ENCODE results near the gene MYO1C.
A peak's percentile ranks its signal among the peaks of the same experiment; 100 is the strongest.
"Not testable (repeated sequence)": the region's sequence is repeated elsewhere in the genome, so short reads cannot be mapped to it uniquely, and the experiment has no call there.

The MYO1C gene

DNA sequence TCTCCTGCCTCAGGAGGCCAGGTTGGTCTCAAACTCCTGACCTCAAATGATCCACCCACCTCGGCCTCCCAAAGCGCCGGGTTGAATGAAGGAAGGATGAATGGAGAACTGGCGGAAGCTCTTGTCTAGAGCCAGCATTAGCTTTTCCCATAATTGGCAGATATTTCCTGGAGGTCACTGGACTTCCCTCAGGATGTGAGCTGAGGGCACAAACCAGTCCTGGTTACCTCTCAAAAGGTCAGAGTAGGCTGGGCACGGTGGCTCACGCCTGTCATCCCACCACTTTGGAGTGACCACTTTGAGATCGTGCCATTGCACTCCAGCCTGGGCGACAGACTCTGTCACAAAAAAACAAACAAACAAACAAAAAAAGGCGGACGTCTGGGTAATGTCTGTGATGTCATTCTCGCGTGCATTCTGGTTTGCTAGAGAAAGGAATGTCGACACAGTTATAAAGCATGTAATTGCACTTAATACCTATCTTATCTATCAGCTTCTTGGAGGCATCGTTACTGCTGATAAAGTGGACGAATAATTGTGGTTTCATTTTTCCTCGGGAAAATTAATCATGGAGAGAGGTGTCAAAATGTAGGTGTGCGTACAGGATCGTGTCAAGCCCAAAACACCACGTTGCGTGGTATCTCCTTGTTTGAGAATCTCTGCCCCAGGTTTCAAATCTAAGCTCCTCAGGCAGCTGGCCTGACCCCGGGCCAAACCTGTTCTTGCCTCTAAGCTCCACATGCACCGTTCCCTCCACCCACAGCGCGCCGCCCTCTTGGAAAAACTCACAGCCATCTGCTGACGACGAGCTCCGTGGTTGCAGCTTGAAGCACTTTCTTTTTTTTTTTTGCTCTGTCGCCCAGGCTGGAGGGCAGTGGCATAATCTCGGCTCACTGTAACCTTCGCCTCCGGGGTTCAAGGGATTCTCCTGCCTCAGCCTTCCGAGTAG is 30.0 kb downstream of the MYO1C start:
- peak; percentile 35 for DNase-seq (ENCODE audit: low spot score)

GRCh38 chr17:1461198-1461944 is 31.1 kb downstream of the MYO1C start:
- DNase-seq (ENCODE audit: low spot score): no peak

GRCh38 chr17:1460233-1460632 is 32.3 kb downstream of the MYO1C start:
- DNase-seq (ENCODE audit: low spot score): no peak

DNA sequence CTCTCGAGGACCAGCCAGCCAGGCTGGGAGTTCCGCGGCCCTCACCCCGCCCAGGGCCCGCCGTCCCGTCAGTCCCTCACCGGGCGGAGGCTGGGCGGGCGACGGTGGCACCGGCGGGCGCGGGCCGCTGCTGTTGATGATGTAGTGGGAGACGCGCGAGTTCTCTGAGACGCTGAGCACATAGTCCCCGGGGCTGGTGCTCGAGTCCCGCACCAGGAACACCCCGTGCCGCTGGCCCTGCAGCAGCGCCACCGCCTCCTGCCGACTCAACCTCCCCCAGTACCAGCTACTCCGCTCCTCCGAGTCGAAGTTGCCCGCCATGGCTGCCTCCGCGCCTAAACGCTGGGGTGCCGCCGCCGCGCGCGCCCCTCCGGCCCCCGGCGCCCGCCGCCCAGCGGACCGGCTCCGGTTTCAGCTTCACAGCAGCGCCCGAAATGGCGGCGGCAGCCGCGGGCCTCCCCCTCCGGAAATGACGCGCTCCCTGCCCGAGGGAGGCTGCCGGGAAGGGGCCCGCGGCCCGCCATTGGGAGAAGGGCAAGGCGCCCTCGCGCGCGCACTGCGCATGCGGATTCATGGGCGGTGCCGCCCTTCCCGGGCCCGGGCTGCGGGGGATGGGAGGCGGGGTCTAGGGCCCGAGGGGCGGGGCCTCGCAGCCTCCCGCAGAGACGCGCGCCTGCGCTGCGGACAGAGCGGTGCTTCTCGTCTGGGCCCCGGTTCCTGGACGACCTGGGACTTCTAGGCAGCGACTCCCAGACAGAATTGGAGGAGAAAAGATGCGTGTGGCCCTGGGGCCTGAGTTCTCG is 36.5 kb downstream of the MYO1C start, which contains the start of gene CRK:
CRK (minus strand) TSS at position 436 of the 803 bp plus-strand sequence; CDS start at position 321, 115 bp downstream.
- DNase-seq (ENCODE audit: low spot score): peak; percentile 96

GRCh38 chr17:1455291-1455796 is 37.1 kb downstream of the MYO1C start:
- peak; percentile 52 for DNase-seq (ENCODE audit: low spot score)

DNA sequence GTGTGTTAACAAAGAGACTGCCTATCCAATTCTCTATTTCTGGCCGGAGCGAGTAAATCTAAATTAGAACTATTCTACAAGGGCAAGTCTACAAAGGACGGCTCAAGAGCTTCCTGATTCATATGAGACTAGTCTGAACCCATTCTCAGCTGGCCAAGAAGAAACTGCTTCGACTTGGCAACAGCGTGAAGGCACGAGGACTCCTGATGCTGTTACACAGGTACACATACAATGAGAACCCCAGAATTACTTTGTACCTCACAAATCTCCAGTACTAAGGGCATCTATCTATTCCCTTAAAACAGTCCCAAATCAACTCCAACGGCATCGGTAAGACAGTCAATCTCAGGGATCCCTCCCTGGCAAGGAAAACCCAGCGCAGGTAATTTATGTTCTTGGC is 37.9 kb downstream of the MYO1C start:
- no peak for DNase-seq (ENCODE audit: low spot score)

- DNase-seq (ENCODE audit: low spot score): not testable (repeated sequence)
These were observed 38.8 kb downstream of the MYO1C start for GRCh38 chr17:1453694-1454093.

DNA sequence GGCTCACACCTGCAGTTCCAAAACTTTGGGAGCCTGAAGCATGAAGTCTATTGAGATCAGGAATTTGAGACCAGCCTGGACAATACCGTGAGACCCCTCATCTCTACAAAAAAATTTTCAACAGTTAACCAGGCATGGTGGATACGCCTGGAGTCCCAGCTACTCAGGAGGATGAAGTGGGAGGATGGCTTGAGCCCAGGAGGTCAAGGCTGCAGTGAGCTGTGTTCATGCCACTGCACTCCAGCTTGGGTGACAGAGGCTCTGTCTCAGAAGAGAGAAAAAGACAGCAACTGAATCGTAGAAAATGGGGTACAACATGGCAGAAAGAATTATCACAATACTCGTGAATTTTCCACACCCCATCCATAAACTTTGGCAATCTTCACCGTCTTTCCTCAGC is 39.6 kb downstream of the MYO1C start:
- no peak for DNase-seq (ENCODE audit: low spot score)

DNA sequence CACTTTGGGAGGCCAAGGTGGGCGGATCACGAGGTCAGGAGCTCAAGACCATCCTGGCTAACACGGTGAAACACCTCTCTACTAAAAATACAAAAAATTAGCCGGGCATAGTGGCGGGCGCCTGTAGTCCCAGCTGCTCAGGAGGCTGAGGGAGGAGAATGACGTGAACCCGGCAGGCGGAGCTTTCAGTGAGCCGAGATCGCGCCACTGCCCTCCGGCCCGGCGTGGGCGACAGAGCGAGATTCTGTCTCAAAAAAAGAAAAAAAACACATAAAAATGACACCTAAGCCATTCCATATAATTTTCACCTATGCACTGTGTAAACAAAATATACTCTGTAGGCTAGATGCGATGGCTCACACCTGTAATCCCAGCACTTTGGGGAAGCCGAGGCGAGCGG is 42.2 kb downstream of the MYO1C start:
- DNase-seq (ENCODE audit: low spot score): not testable (repeated sequence)

DNA sequence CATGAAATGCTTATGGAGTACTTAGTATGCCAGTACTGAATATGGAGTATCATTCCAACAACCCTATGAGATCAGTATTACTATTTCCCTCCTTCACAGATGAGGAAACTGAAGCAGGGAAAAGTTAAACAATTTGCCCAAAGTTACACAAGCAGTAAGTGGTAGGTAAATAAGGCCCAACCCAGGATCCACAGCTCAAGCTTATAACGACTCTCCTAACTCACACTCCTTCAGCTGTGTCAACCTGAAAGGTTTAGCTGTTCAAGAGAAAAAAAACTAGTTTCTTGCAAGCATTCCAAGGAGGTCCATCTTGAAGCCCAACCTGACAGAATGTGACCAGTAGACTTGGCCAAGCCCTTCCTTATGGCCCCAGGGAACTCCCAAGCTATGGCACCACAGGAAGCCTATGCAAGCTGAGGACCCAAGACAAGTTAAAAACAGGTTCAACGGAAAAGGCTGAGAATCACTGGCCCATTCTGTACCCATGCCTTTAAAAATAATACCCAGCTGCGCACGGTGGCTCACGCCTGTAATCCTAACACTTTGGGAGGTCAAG is 43.0 kb downstream of the MYO1C start:
- no peak for DNase-seq (ENCODE audit: low spot score)

DNA sequence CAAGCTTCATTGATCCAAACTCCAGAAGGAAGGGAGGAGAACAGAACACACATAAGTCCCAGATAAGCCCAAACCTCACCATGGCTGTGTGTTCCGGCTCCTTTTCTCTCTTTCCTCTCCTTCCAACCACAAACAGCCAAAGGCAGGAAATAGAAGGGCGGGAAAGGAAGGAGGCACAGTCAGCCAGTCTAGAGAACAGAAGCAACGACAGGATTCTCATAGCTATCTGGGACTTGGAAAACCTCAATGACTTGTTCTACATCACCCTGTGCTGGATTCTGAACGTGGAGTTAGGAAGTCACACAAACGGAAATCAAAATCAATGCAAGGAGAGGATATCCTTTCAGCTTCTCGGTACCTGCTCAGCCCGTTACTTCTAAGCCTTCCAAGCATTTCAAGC is 45.4 kb downstream of the MYO1C start:
- DNase-seq (ENCODE audit: low spot score): no peak

GRCh38 chr17:1446201-1446600 is 46.3 kb downstream of the MYO1C start:
- no peak for DNase-seq (ENCODE audit: low spot score)

GRCh38 chr17:1445695-1446094 is 46.8 kb downstream of the MYO1C start:
- DNase-seq (ENCODE audit: low spot score): not testable (repeated sequence)

- DNase-seq (ENCODE audit: low spot score): not testable (repeated sequence)
These were observed 49.8 kb downstream of the MYO1C start for GRCh38 chr17:1442721-1443120.

GRCh38 chr17:1442187-1442586 is 50.3 kb downstream of the MYO1C start:
- DNase-seq (ENCODE audit: low spot score): no peak

- DNase-seq (ENCODE audit: low spot score): no peak
These were observed 51.6 kb downstream of the MYO1C start for GRCh38 chr17:1440921-1441320.

DNA sequence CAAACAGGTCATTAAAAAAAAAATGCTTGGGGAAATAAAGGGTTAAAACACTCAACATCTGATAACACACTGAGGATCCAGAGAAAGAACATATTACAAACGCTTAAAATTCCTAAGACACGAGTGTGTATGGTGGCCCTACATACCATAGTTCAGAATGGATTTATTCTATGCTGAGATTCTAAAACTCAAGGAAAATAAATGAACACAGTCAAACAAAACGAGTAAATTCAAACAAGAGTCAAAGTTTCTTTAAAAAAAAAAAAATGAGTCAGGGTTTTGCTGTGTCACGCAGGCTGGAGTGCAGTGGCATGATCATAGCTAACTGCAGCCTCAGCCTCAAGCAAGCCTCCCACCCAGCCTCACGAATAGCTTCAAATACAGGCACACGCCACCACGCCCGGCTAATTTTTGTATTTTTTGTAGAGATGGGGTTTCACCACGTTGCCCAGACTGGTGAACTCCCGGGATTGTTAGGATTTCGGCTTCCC is 53.8 kb downstream of the MYO1C start:
- DNase-seq (ENCODE audit: low spot score): no peak

DNA sequence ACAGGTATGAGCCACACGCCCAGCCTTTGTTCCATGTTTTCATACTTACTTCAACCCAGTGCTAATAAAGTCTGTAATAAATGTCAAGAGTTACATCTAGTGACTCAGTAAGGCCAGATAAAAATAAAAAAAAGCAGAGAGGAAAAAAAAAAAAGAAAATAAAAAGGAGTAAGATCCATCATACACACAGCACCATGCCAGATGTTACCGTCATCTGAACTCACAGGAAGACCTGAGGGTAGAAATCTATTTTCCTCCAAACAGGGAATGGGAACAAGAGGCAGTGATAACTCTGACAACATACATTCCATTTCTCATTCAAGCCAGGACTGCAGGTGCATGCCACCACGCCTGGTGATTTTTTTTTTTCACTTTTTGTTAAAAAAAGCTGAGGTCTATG is 57.2 kb downstream of the MYO1C start:
- DNase-seq (ENCODE audit: low spot score): no peak

GRCh38 chr17:1434150-1434549 is 58.3 kb downstream of the MYO1C start:
- no peak for DNase-seq (ENCODE audit: low spot score)

DNA sequence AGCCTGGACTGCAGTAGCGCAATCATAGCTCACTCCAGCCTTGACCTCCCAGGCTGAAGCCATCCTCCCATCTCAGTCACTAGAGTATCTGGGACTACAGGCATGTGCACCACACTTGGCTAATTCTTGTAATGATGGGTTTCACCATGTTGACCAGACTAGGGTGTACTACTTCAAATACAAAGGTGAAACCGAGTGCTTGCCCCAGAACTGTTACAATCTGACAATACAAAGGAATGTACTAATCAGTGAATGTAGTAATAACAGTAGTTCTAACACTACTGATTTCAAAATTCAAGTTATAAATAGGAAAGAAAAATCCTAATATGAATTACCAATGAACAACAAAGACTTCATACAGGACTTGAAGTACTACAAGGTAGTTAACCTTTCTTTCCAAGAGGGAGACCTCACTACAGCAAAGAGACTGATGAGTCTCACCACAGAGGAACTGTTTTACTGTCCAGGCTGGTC is 60.8 kb downstream of the MYO1C start:
- no peak for DNase-seq (ENCODE audit: low spot score)

GRCh38 chr17:1423456-1424135 is 68.9 kb downstream of the MYO1C start:
- no peak for DNase-seq (ENCODE audit: low spot score)
